DMS114 treated with DMSO at 0.1 percent for 48 hours (cell line): ENCODE measurements around the gene SLC10A3.

Source experiments
- DNase-seq: peaks from one replicate; lab custom pipeline; 2025; ENCODE audit not compliant: unreplicated experiment; lab: John Stamatoyannopoulos, UW

SLC10A3 gene

GRCh38 chrX:154490414-154491083 lies at the start of gene SLC10A3:
SLC10A3 (minus strand) TSS chrX:154490629; CDS start chrX:154488940, 1,689 bp downstream.
- DNase-seq = peak; percentile 56

- DNase-seq = no peak
Measured at GRCh38 chrX:154539077-154539476, 48.6 kb upstream of the SLC10A3 start.

GRCh38 chrX:154535892-154536291 lies 45.5 kb upstream of the SLC10A3 start:
- no peak for DNase-seq

GRCh38 chrX:154534526-154535322 lies 44.3 kb upstream of the SLC10A3 start:
- DNase-seq = peak; percentile 28

- DNase-seq = no peak
Measured at GRCh38 chrX:154532690-154533089, 42.3 kb upstream of the SLC10A3 start.

GRCh38 chrX:154531626-154532025 lies 41.2 kb upstream of the SLC10A3 start:
- no peak for DNase-seq

GRCh38 chrX:154530286-154530685 lies 39.9 kb upstream of the SLC10A3 start:
- no peak for DNase-seq

- DNase-seq = no peak
Measured at GRCh38 chrX:154529206-154529612, 38.8 kb upstream of the SLC10A3 start.

GRCh38 chrX:154526901-154527675 lies 36.7 kb upstream of the SLC10A3 start:
- peak; percentile 19 for DNase-seq

- no peak for DNase-seq
Measured at GRCh38 chrX:154525606-154526490, 35.4 kb upstream of the SLC10A3 start.

- no peak for DNase-seq
Measured at GRCh38 chrX:154519389-154519788, 29.0 kb upstream of the SLC10A3 start.

GRCh38 chrX:154517101-154517781 lies 26.8 kb upstream of the SLC10A3 start:
- DNase-seq = no peak

- no peak for DNase-seq
Measured at GRCh38 chrX:154516656-154517100, 26.2 kb upstream of the SLC10A3 start.

GRCh38 chrX:154515966-154516655 lies 25.7 kb upstream of the SLC10A3 start, which contains the start of gene FAM3A:
FAM3A (minus strand) TSS chrX:154516232; CDS start chrX:154515772, 460 bp downstream.
- peak; percentile 35 for DNase-seq

- no peak for DNase-seq
Measured at GRCh38 chrX:154515090-154515965, 24.9 kb upstream of the SLC10A3 start.

GRCh38 chrX:154513716-154514115 lies 23.3 kb upstream of the SLC10A3 start:
- no peak for DNase-seq

- DNase-seq = no peak
Measured at GRCh38 chrX:154512879-154513553, 22.6 kb upstream of the SLC10A3 start.

GRCh38 chrX:154511761-154512160 lies 21.3 kb upstream of the SLC10A3 start:
- no peak for DNase-seq
